ENCODE data around the gene CMTM8. TPM values are rescaled to one million over a fixed set of nuclear protein-coding genes. Genes with fewer than 3 reads are reported as not detected.

The CMTM8 gene
- polyA plus RNA-seq, 2 of the 4 experiments (the other 2 are of a cell fraction) = 8.4 to 15.6 TPM

- WGBS (ENCODE audit: missing lambda C conversion rate) = 51% methylated on average over 9 of the region's 11 CpGs
- H3K27ac ChIP-seq = peak overlapping the region; percentile 92 to 97
- ChIA-PET CTCF (interaction anchor here (0.6 to 2.5 kb wide), 7 partner anchors 11 to 168 kb away, joined by 3 to 10 read pairs (median 4); partner anchors contain the start of gene CMTM7), POLR2A (no interaction called here)
- ATAC-seq (peak; percentile 68), FAIRE-seq (no peak), DNase-seq (ENCODE audit: low read depth in 1 of 2, low spot score in 1 of 2) (peak in 1 of 2 experiments; percentile 13)
- no peaks in the 10 kb centered on the region for H3K9me3 ChIP-seq
- H3K4me2 ChIP-seq = peak overlapping the region; percentile 94
- H3K4me1 ChIP-seq = peaks cover 14% of the 10 kb centered on the region; the same call in 2 of the 3 replicates
- TF ChIP-seq MYC (IDR thresholded peaks at IDR 0.05; ENCODE audit: borderline replicate concordance, low read length) = 0 out of 2 replicates have a peak, but pooled peaks have one; percentile 11
- TF ChIP-seq ZSCAN20 (CRISPR knock-in tag; IDR thresholded peaks at IDR 0.05) = no peak
- peak overlapping the region; percentile 42 for H3K4me3 ChIP-seq
These were observed 162.6 kb downstream of the CMTM8 start for GRCh38 chr3:32401126-32401525.

DNA sequence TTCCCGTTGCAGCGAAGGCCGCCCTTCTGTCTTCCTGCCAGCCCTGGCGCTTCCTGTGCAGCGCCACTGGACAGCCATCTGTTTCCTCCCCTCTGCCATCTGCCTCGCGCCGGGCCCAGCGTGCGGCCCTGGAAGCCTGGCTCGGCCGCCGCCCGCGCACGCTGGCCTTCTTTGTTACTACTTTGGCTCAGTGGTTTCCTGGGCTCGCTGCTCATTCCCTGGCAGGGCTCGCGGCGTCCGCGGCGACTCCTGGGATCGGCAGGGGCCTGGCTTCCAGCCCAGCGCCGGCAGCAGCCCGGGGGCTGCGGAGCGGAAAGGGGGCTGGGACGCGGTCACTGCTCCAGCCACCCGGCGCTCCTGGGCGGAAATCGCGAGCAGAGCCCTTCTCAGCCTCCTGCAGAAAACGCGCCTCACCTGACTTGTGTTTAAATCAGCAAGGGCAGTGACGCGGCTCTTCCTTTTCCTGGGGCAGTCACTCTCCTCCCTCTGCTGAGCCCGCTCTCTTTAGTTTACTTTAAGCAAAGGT is 163.1 kb downstream of the CMTM8 start:
- FAIRE-seq (no peak), DNase-seq (ENCODE audit: low read depth in 1 of 2, low spot score in 1 of 2) (peak; percentile 52 to 64), ATAC-seq (peak; percentile 91 to 93)
- CTCF ChIA-PET = interaction anchor here (0.8 to 2.5 kb wide), 4 partner anchors 25 to 167 kb away, joined by 3 to 10 read pairs (median 6); no protein-coding TSS in a partner anchor
- H3K9me3 ChIP-seq = no peaks in the 10 kb centered on the region
- peak in 1 of 2 experiments; percentile 63; a peak in 2 of 5 replicates for TF ChIP-seq JUN (IDR thresholded peaks at IDR 0.05)
- TF ChIP-seq PBX3 (IDR thresholded peaks at IDR 0.05) = no peak
- TF ChIP-seq E2F6 (IDR thresholded peaks at IDR 0.05; ENCODE audit: borderline replicate concordance, low read depth) = peak; percentile 71
- 0 out of 2 replicates have a peak, but pooled peaks have one; percentile 9 for TF ChIP-seq MYC (IDR thresholded peaks at IDR 0.05; ENCODE audit: borderline replicate concordance, low read length)
- TF ChIP-seq BCL3 (IDR thresholded peaks at IDR 0.05) = peak; percentile 19; the same call in 1 of the 3 replicates
- peak; percentile 74 for TF ChIP-seq PHF8 (IDR thresholded peaks at IDR 0.05; ENCODE audit: borderline replicate concordance, low read depth)
- TF ChIP-seq RAD21 (conservative IDR thresholded peaks at IDR 0.05 in 1 of 2, IDR thresholded peaks at IDR 0.05 in 1 of 2) = no peak
- no peak for TF ChIP-seq JUNB (IDR thresholded peaks at IDR 0.05)
- no peak for TF ChIP-seq CBX2 (IDR thresholded peaks at IDR 0.05; ENCODE audit: borderline replicate concordance, low read depth)
- TF ChIP-seq, protein P1, sequence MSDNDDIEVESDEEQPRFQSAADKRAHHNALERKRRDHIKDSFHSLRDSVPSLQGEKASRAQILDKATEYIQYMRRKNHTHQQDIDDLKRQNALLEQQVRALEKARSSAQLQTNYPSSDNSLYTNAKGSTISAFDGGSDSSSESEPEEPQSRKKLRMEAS (IDR thresholded peaks at IDR 0.05) = peak; percentile 81
- peaks cover 14% of the 10 kb centered on the region; the same call in 2 of the 3 replicates for H3K4me1 ChIP-seq
- peak overlapping the region; percentile 94 for H3K4me2 ChIP-seq
- under 1% methylated on average over 29 of the region's 41 CpGs for WGBS (ENCODE audit: missing lambda C conversion rate)
- peak overlapping the region; percentile 92 to 97 for H3K27ac ChIP-seq
- H3K4me3 ChIP-seq = peak overlapping the region; percentile 42
- POLR2A ChIA-PET = no interaction called here

DNA sequence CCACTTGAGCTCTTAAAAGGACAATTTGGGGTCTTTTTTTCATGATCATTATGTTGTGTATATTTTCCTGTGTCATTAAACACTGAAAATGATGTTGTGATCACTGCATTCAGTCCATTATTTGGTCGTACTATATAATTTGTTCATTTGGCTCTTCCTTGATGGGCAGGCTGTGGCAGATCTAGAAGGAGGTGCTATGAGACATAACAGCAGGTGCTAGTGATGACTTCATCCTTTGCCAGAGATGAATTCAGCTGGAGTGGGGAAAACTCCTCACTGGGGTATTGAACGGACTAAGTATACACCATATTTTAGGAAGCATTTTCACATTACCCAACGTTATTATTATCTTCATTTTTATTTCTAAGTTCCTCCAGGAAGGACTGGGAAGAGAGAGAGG is 165.2 kb downstream of the CMTM8 start:
- 87% methylated on average over 3 of the region's 3 CpGs for WGBS (ENCODE audit: missing lambda C conversion rate)
- Histone ChIP-seq H3K4me2 (no peak overlapping the region), H3K4me1 (peaks cover 14% of the 10 kb centered on the region; the same call in 2 of the 3 replicates), H3K9me3 (no peaks in the 10 kb centered on the region), H3K4me3 (no peak overlapping the region), H3K27ac (no peak overlapping the region)
- POLR2A ChIA-PET = no interaction called here
- FAIRE-seq (no peak), DNase-seq (ENCODE audit: low read depth in 1 of 2, low spot score in 1 of 2) (no peak), ATAC-seq (no peak)
- CTCF ChIA-PET = interaction anchor here (1.0 to 2.7 kb wide), 5 partner anchors 19 to 228 kb away, joined by 3 to 7 read pairs (median 4); no protein-coding TSS in a partner anchor
- TF ChIP-seq NFE2L2 (conservative IDR thresholded peaks at IDR 0.05; ENCODE audit: low read length) (no peak), BHLHE40 (IDR thresholded peaks at IDR 0.05; ENCODE audit: low read depth, low read length) (no peak), CHD2 (IDR thresholded peaks at IDR 0.05; ENCODE audit: low read length, partially characterized antibody) (no peak), RAD21 (conservative IDR thresholded peaks at IDR 0.05 in 1 of 2, IDR thresholded peaks at IDR 0.05 in 1 of 2) (no peak), HOXA7 (CRISPR knock-in tag; IDR thresholded peaks at IDR 0.05) (no peak), CBX2 (IDR thresholded peaks at IDR 0.05; ENCODE audit: borderline replicate concordance, low read depth) (no peak), EHMT2 (IDR thresholded peaks at IDR 0.05; ENCODE audit: low read depth) (no peak), EHF (CRISPR knock-in tag; IDR thresholded peaks at IDR 0.05) (no peak), FOSB (CRISPR knock-in tag; IDR thresholded peaks at IDR 0.05) (no peak), ZNF302 (CRISPR knock-in tag; IDR thresholded peaks at IDR 0.05) (no peak), HOXB13 (CRISPR knock-in tag; IDR thresholded peaks at IDR 0.05; ENCODE audit: low read depth) (no peak), PBX3 (IDR thresholded peaks at IDR 0.05) (no peak), CEBPB (IDR thresholded peaks at IDR 0.05) (no peak), CHD4 (IDR thresholded peaks at IDR 0.05; ENCODE audit: borderline replicate concordance) (no peak)
- TF ChIP-seq, protein P2, sequence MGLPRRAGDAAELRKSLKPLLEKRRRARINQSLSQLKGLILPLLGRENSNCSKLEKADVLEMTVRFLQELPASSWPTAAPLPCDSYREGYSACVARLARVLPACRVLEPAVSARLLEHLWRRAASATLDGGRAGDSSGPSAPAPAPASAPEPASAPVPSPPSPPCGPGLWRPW (IDR thresholded peaks at IDR 0.05) = no peak

Measured in A549 (cell line).